Glutamatergic neuron (in vitro differentiated cells): Measurements from ENCODE around the gene GIGYF2. TPM values are rescaled to one million over a fixed set of nuclear protein-coding genes. Genes with fewer than 3 reads are reported as not detected.

Experiments
- DNase-seq: peaks from one replicate; pipeline ENCODE4 v3.0.0; 2022
- H3K27ac Mint-ChIP-seq: one replicate; pipeline ENCODE4 v1.8.0; 2020; ENCODE audit warnings: mild to moderate bottlenecking, mixed read lengths, inconsistent platforms; ENCODE audit not compliant: unreplicated experiment
- H3K27me3 Mint-ChIP-seq: one replicate; pipeline ENCODE4 v1.8.0; 2020; ENCODE audit warnings: mild to moderate bottlenecking, moderate library complexity, mixed read lengths, inconsistent platforms; ENCODE audit not compliant: unreplicated experiment
- H3K36me3 Mint-ChIP-seq: one replicate; pipeline ENCODE4 v1.8.0; 2020; ENCODE audit warnings: mild to moderate bottlenecking, mixed read lengths, inconsistent platforms; ENCODE audit not compliant: unreplicated experiment
- H3K4me1 Mint-ChIP-seq: one replicate; pipeline ENCODE4 v1.8.0; 2020; ENCODE audit warnings: mild to moderate bottlenecking, low read depth, mixed read lengths, inconsistent platforms; ENCODE audit not compliant: unreplicated experiment
- H3K4me3 Mint-ChIP-seq: one replicate; pipeline ENCODE4 v1.8.0; 2020; ENCODE audit warnings: mild to moderate bottlenecking, mixed read lengths, inconsistent platforms; ENCODE audit not compliant: unreplicated experiment
- H3K9me3 Mint-ChIP-seq: one replicate; pipeline ENCODE4 v1.8.0; 2020; ENCODE audit warnings: mild to moderate bottlenecking, moderate library complexity, mixed read lengths, inconsistent platforms; ENCODE audit not compliant: unreplicated experiment
- total RNA-seq: library from RNA; stranded (reverse); fragmentation: NEBNext Ultra II Directional; extraction: Animal tissue kit (Norgen Biotek cat#: 25700); gene quantifications from one replicate; pipeline ENCODE4 v1.2.1, GENCODE V29; 2021; ENCODE audit not compliant: unreplicated experiment
- TF ChIP-seq, protein P1 (sequence below): fragments of 200-600 bp; sonication (generic); IDR thresholded peaks from one replicate; pipeline ENCODE4 v1.5.0; 2021; ENCODE audit not compliant: partially characterized antibody, unreplicated experiment

Gene GIGYF2
- total RNA-seq, 1 donor from 2014 or later: 91.7 TPM

DNA sequence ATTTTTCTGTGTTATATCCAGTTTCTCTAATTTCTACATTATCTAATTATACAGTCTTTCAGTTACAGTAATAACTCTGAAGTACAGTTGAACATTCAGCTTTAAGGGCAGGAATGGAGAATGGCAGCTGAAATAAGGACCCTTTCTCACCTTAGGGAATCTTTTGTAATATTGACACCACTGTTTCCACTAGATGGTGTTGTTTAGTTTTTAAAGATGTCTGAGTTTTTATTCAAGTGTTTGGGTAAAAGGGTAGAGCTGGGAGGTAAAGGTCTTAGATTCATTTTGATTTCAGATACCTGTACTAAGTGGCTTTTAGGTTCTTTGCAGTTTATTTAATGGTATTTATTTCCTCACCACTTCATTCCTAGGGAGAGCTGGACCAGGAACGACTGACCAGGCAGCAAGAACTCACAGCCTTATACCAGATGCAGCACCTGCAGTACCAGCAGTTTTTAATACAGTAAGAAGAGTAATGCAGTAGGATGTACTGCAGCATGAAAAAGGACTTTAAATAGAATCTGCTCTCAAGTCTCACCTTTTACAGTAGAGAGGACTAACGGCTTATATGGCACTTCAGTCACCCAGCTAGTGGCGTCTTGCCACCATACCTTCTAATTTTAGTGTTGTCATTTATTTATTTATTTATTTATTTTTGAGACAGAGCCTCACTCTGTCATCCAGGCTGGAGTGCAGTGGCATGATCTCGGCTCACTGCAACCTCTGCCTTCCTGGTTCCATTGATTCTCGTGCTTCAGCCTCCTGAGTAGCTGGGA, 112.4 kb downstream of the GIGYF2 start:
- H3K27ac Mint-ChIP-seq: no peak overlapping the region
- peaks cover 2% of the 10 kb centered on the region for H3K27me3 Mint-ChIP-seq
- no peaks in the 10 kb centered on the region for H3K9me3 Mint-ChIP-seq
- H3K4me3 Mint-ChIP-seq: no peak overlapping the region
- H3K4me1 Mint-ChIP-seq: no peaks in the 10 kb centered on the region
- DNase-seq: no peak
- H3K36me3 Mint-ChIP-seq: no peaks in the 10 kb centered on the region
- TF ChIP-seq, protein P1, sequence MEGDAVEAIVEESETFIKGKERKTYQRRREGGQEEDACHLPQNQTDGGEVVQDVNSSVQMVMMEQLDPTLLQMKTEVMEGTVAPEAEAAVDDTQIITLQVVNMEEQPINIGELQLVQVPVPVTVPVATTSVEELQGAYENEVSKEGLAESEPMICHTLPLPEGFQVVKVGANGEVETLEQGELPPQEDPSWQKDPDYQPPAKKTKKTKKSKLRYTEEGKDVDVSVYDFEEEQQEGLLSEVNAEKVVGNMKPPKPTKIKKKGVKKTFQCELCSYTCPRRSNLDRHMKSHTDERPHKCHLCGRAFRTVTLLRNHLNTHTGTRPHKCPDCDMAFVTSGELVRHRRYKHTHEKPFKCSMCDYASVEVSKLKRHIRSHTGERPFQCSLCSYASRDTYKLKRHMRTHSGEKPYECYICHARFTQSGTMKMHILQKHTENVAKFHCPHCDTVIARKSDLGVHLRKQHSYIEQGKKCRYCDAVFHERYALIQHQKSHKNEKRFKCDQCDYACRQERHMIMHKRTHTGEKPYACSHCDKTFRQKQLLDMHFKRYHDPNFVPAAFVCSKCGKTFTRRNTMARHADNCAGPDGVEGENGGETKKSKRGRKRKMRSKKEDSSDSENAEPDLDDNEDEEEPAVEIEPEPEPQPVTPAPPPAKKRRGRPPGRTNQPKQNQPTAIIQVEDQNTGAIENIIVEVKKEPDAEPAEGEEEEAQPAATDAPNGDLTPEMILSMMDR: no peak

DNA sequence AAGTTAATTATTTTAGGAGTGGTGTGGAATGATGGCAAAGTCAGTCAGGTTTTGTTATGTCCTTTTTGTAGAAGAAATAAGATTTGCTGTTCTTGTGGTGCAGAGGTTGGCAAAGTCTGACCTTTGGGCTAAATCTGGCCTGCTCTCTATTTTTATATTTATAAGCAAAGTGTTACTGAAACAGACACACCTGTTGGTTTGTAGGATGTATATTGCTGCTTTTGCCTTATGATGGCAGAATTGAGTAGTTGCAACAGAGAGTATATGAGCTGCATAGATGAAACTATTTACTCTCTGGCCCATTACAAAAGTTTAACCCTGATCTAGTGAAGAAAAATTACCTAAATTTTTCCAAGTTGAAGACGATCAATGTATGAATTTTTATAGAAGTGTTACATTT, 113.3 kb downstream of the GIGYF2 start:
- no peak for DNase-seq
- Mint-ChIP-seq H3K27ac (no peak overlapping the region), H3K27me3 (peaks cover 2% of the 10 kb centered on the region), H3K9me3 (no peaks in the 10 kb centered on the region), H3K36me3 (no peaks in the 10 kb centered on the region), H3K4me3 (no peak overlapping the region), H3K4me1 (no peaks in the 10 kb centered on the region)
- TF ChIP-seq, protein P1: no peak

GRCh38 chr2:232815569-232815968, 118.4 kb downstream of the GIGYF2 start:
- Mint-ChIP-seq H3K27ac (no peak overlapping the region), H3K4me1 (no peaks in the 10 kb centered on the region), H3K27me3 (peaks cover 2% of the 10 kb centered on the region), H3K4me3 (no peak overlapping the region), H3K36me3 (no peaks in the 10 kb centered on the region), H3K9me3 (no peaks in the 10 kb centered on the region)
- DNase-seq: no peak
- TF ChIP-seq, protein P1: no peak

GRCh38 chr2:232816657-232817056, 119.5 kb downstream of the GIGYF2 start:
- TF ChIP-seq, protein P1: no peak
- H3K27me3 Mint-ChIP-seq: peaks cover 2% of the 10 kb centered on the region
- H3K4me3 Mint-ChIP-seq: no peak overlapping the region
- no peaks in the 10 kb centered on the region for H3K4me1 Mint-ChIP-seq
- no peak for DNase-seq
- no peaks in the 10 kb centered on the region for H3K36me3 Mint-ChIP-seq
- H3K9me3 Mint-ChIP-seq: no peaks in the 10 kb centered on the region
- H3K27ac Mint-ChIP-seq: no peak overlapping the region

- no peaks in the 10 kb centered on the region for H3K9me3 Mint-ChIP-seq
- TF ChIP-seq, protein P1: no peak
- H3K4me3 Mint-ChIP-seq: no peak overlapping the region
- DNase-seq: no peak
- H3K4me1 Mint-ChIP-seq: no peaks in the 10 kb centered on the region
- H3K27ac Mint-ChIP-seq: no peak overlapping the region
- H3K36me3 Mint-ChIP-seq: no peaks in the 10 kb centered on the region
- peaks cover 2% of the 10 kb centered on the region for H3K27me3 Mint-ChIP-seq
These were observed 120.6 kb downstream of the GIGYF2 start for GRCh38 chr2:232817756-232818155.
